GM08714 (cell line): ENCODE results near the gene IL6R.
"Not testable (repeated sequence)": the region's sequence is repeated elsewhere in the genome, so short reads cannot be mapped to it uniquely, and the experiment has no call there.

Experiments used
- H3K4me3 ChIP-seq: fragments of 200-500 bp; sonication (Bioruptor generic); 2 replicates; pipeline ENCODE4 v1.5.1; 2014; ENCODE audit warnings: mild to moderate bottlenecking, low read length, inconsistent platforms
- ZNF274 ChIP-seq: IDR thresholded peaks from 2 replicates; pipeline ENCODE4 v1.6.1; 2012; ENCODE audit warnings: mild to moderate bottlenecking, low read depth, low read length

Gene IL6R

GRCh38 chr1:154485106-154485505 is 80.0 kb downstream of the IL6R start:
- no peak overlapping the region for H3K4me3 ChIP-seq
- no peak for TF ChIP-seq ZNF274

- no peak overlapping the region for H3K4me3 ChIP-seq
- TF ChIP-seq ZNF274 = no peak
These were observed 80.9 kb downstream of the IL6R start for GRCh38 chr1:154485910-154486496.

GRCh38 chr1:154486756-154487155 is 81.6 kb downstream of the IL6R start:
- H3K4me3 ChIP-seq = not testable (repeated sequence)

- no peak for TF ChIP-seq ZNF274
- H3K4me3 ChIP-seq = no peak overlapping the region
These were observed 83.8 kb downstream of the IL6R start for GRCh38 chr1:154488922-154489321.

- H3K4me3 ChIP-seq = no peak overlapping the region
- TF ChIP-seq ZNF274 = no peak
These were observed 84.6 kb downstream of the IL6R start for GRCh38 chr1:154489695-154490274.

- no peak overlapping the region for H3K4me3 ChIP-seq
These were observed 85.2 kb downstream of the IL6R start for GRCh38 chr1:154490317-154490716.

GRCh38 chr1:154492115-154492514 is 87.0 kb downstream of the IL6R start:
- no peak overlapping the region for H3K4me3 ChIP-seq
- no peak for TF ChIP-seq ZNF274

More at GRCh38 chr1:154490317-154490716, 85.2 kb downstream of the IL6R start:
- TF ChIP-seq ZNF274 = no peak

- TF ChIP-seq ZNF274 = no peak
- H3K4me3 ChIP-seq = no peak overlapping the region
These were observed 88.1 kb downstream of the IL6R start for GRCh38 chr1:154493276-154493675.

- no peak overlapping the region for H3K4me3 ChIP-seq
- TF ChIP-seq ZNF274 = no peak
These were observed 90.5 kb downstream of the IL6R start for GRCh38 chr1:154495496-154496273.

- TF ChIP-seq ZNF274 = no peak
- H3K4me3 ChIP-seq = no peak overlapping the region
These were observed 91.2 kb downstream of the IL6R start for GRCh38 chr1:154496383-154496782.

GRCh38 chr1:154497026-154497806 is 92.1 kb downstream of the IL6R start:
- no peak for TF ChIP-seq ZNF274
- no peak overlapping the region for H3K4me3 ChIP-seq

GRCh38 chr1:154499446-154499845 is 94.3 kb downstream of the IL6R start:
- H3K4me3 ChIP-seq = no peak overlapping the region
- TF ChIP-seq ZNF274 = no peak

GRCh38 chr1:154500533-154500932 is 95.4 kb downstream of the IL6R start:
- TF ChIP-seq ZNF274 = no peak

GRCh38 chr1:154501423-154502065 is 96.4 kb downstream of the IL6R start:
- no peak for TF ChIP-seq ZNF274
- no peak overlapping the region for H3K4me3 ChIP-seq

More at GRCh38 chr1:154500533-154500932, 95.4 kb downstream of the IL6R start:
- no peak overlapping the region for H3K4me3 ChIP-seq
